HG03039 (cell line): ENCODE results near the gene MICAL2.

ENCODE experiments used
- ATAC-seq: cut with Tn5 transposase; IDR thresholded peaks from one replicate; pipeline ENCODE4 v1.9.1; 2021; ENCODE audit warnings: mild to moderate bottlenecking, moderate library complexity; ENCODE audit not compliant: unreplicated experiment

The MICAL2 gene

DNA sequence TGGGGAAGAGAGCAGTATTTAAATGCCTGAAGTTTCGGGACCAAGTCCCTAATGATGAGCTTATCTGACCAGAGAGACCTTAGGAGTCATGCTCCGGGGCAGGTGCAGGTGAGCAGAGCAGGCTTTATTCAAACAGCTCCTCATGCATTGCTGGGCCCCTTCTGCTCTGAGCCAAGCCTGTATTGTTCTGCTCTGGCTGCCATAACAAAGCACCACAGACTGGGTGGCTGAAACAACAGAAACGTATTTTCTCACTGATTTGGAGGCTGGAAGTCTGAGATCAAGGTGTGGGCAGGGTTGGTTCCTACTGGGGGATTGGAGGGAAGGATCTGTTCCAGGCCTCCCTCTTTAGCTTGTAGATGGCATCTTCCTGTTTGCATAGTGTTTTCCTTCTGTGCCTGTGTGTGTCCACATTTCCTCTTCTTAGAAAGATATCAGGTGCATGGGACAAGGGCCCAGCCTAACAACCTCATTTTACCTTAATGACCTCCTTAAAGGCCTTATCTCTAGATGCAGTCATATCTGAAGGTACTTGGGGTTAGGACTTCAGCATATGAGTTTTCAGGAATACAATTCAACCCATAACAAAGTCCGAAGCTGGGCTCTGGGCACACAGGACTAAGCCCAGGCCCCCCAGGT lies 169.9 kb downstream of the MICAL2 start:
- ATAC-seq: no peak

DNA sequence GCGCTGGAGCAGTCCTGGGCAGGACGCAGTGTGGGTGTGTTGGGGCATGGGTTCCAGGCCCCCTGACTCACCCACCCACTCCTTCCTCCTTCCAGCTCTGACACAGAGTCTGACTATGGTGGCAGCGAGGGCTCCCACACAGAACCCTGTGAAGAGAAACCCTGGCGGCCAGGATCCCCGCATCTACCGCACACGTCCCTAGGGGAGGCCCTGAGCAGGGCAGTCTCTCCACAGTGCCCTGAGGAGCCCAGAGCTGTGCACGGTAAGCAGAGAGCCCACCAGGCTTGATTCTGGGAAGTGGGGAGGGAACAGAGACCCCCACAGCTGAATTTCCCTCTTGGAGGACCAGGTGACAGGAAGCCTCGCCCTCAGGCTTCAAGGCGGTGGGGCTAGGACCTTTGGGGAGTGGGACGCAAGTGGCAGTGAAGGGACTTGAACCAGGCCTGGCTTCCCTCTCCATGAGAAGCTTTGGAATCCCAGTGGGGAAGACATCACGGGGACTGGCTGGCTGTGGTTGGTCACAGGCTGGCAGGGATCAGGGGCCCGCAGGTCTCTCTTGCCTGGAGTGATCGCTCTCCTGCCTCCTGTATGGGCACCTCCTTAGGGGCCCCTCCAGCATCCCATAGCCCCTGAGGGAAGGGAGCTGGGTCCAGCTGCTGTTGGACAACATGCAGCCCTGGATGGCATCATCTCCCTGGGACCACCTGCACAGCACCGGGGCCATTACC lies 170.6 kb downstream of the MICAL2 start:
- ATAC-seq: no peak

DNA sequence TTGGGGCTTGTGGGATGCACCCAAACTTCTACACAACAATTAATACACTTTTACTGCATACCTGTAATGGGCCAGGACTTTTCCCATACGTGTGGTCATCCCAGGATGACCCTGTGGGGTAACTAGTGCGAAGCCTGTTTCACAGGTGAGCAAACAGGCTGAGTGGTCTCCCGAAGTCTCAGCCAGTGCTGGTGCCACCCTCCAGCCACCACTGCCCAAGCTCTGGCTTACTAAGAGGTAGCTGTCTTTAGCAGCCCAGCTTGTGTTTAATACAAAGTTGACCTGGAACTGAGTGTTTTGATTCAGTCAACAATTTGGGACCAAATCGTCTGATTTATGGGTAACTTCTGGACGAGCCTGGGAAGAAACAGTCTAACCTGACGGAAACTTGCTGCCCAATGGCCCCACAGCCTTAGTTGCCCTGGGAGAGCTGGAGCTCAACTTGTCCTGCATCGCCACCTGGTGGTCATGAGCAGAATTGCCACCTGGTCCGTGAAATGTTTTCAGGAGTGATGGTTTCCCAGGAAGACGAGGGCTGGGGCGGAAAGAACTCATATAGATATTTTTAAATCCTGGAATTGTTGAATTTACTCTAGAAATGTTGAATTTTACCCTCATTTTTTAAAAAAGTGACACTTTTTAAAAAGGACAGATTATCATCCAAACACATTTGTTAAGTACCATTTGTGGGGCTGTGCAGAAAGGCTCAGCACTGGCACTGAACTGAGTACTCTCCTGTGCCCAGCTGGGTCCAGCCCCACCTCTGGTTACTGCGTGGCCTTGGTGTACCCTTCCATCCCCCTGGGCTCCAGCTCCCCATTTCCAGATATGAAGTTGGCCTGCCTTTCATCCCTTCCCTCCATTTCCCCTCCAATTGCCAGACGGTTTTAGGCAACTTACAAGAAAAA lies 171.4 kb downstream of the MICAL2 start:
- ATAC-seq: no peak

DNA sequence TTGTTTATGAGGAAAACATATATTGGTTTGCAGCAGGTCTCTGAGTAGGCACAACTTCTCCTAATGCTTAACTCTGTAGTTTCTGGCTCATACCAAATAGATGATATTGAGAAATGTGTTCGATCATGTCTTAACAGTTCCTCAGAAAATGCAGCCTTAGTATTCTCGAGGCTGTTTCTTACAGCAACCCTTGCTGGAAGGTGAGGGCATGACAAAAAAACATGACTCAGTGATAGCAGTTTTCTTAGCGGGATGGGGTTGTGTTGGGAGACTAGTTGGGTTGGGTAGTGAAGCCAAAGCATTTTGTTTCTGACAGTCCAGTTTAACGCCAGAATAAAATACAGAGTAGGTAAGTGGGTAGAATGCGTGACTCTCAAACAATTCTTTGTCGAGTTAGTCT lies 172.3 kb downstream of the MICAL2 start:
- no peak for ATAC-seq

- no peak for ATAC-seq
Observed at GRCh38 chr11:12284316-12285050, 174.1 kb downstream of the MICAL2 start.

DNA sequence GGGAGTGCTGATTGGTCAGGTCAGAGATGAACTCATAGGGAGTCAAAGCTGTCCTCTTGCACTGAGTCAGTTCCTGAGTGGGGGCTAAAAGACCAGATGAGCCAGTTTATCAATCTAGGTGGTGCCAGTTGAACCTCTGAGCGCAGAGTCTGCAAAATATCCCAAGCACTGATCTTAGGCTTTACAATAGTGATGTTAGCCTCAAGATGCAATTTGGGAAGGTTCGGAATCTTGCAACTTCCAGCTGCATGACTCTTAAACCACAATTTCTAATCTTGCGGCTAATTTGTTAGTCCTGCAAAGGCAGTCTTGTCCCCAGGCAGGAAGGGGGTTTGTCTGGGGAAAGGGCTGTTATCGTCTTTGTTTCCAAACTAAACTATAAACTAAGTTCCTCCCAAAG lies 174.7 kb downstream of the MICAL2 start:
- ATAC-seq: no peak

- ATAC-seq: no peak
Observed at GRCh38 chr11:12285811-12286222, 175.4 kb downstream of the MICAL2 start.

DNA sequence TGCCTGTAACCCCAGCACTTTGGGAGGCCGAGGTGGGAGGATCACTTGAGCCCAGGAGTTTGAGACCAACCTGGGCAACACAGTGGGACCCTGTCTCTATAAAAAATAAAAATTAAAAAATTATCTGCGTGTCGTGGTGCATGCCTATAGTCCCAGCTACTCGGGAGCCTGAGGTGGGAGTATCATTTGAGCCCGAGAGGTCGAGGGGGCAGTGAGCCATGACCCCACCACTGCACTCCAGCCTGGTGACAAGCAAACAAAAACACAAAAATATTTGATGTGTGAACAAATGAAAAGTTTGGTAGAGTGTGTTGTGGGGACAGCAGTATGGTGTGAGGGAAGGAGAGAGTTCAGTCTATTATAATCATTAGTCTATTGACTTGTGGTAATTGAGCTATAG lies 176.2 kb downstream of the MICAL2 start:
- ATAC-seq: no peak

GRCh38 chr11:12287009-12287373 lies 176.6 kb downstream of the MICAL2 start:
- ATAC-seq: no peak

- no peak for ATAC-seq
Observed at GRCh38 chr11:12287374-12288211, 177.2 kb downstream of the MICAL2 start.

GRCh38 chr11:12288212-12288930 lies 178.0 kb downstream of the MICAL2 start:
- ATAC-seq: no peak

- no peak for ATAC-seq
Observed at GRCh38 chr11:12288931-12289666, 178.7 kb downstream of the MICAL2 start.

DNA sequence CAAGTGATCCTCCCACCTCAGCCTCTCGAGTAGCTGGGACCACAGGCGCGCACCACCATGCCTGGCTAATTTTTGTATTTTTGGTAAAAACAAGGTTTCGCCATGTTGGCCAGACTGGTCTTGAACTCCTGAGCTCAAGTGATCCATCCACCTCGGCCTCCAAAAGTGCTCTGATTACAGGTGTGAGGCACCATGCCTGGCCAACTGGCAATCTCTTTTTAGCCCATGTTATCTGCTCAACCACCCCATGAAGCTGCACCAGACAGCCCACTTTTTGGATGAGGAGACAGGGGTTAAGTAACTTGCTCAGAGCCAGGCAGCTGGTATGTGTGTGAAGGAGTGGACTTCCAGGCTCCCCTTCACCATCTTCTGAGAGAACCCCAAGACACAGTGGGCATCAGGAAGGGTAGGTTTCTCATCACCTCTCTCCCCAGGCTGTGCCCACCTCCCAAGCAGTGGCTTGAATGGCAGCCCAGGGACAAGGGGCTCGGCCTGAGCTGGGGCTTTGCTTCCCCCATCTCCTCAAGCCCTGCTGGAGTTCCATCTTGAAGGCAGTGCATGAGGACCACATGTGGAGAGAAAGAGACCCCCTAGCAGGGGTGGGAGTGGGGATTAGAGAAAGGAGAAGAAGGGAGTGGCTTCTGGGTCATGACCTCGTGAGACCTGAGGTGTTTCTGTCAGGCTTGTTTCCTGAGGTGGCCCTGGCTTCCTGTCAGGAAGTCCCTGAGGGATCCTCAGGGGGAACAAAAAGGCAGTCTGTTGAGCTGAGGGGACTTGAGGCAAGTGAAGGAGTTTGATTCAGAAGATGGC lies 179.5 kb downstream of the MICAL2 start:
- no peak for ATAC-seq

GRCh38 chr11:12290477-12290922 lies 180.1 kb downstream of the MICAL2 start:
- ATAC-seq: no peak

- ATAC-seq: no peak
Observed at GRCh38 chr11:12291313-12291712, 180.9 kb downstream of the MICAL2 start.

GRCh38 chr11:12291766-12292165 lies 181.4 kb downstream of the MICAL2 start:
- ATAC-seq: no peak

- ATAC-seq: no peak
Observed at GRCh38 chr11:12292766-12293165, 182.4 kb downstream of the MICAL2 start.

DNA sequence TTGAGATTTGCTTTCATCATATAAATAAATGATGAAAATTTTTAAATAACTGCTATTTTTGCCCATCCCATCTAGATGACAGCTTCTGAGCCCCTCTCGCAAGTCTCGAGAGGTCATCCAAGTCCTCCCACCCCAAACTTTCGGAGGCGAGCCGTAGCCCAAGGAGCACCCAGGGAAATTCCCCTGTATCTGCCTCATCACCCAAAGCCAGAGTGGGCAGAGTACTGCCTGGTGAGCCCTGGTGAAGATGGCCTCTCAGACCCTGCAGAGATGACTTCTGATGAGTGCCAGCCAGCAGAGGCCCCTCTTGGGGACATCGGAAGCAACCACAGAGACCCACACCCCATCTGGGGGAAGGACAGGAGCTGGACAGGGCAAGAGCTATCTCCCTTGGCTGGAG lies 183.1 kb downstream of the MICAL2 start:
- no peak for ATAC-seq
